ENCODE measurements around the gene C11orf21.

Gene C11orf21

DNA sequence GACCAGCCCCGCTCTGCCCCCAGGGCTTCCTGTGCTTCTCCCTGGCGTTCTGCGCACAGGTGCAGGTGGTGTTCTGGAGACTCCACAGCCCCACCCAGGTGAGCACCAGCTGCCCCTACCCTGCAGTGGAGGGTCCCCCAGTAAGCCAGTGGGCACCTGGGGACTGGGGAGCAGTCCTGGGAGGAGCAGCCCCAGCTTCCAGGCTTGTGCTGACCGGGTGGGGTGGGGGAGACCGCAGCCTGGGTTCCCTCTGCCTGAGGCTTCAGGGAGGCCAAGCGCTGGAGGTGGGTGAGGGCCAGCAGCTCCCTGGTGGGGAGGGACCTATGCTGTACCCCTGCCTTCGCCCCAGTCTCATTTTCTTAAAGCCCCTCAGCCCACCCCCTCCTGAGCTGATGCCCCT is 7.0 kb upstream of the C11orf21 start:
- no peak for DNase-seq (ENCODE audit: low spot score)

DNA sequence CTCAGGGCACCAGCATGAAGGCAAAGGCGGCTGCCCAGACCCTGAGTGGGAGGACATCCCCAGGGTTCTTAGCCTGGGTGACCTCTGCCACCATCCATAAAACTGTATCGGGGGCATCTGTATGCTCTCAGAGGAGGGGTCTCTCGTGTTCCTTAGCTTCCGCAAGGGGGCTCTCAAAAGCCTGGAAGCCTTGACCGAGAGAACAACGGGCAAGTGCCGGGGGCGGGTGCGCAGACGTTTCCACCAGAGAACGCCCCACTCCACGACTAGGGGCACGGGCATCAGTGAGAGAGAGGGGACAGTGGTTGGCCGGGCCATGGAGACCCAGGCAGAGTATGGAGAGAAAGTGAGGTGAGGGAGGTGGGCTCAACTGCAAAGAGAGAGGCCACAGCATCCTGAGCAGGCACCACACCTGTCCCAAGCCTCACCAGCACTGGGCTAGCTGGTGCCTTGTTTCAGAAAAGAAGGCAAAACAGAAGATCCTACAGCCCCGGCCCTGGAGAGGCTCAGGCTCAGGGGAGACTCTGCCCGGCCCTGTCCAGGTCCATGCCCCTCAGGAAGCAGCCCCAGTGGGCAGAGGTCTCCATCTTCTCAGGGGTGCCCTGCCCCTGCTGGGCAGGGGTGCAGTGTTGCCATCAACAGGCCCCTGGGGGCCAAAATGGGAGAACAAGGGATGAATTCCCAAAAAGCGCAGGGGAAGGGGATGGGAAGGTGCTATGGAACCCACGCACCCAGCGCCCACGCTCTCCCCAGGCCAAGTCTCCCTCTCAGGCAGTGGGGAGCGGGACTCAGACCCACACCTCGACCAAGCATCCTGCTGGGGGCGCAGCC is 6.0 kb upstream of the C11orf21 start:
- DNase-seq (ENCODE audit: low spot score): no peak

DNA sequence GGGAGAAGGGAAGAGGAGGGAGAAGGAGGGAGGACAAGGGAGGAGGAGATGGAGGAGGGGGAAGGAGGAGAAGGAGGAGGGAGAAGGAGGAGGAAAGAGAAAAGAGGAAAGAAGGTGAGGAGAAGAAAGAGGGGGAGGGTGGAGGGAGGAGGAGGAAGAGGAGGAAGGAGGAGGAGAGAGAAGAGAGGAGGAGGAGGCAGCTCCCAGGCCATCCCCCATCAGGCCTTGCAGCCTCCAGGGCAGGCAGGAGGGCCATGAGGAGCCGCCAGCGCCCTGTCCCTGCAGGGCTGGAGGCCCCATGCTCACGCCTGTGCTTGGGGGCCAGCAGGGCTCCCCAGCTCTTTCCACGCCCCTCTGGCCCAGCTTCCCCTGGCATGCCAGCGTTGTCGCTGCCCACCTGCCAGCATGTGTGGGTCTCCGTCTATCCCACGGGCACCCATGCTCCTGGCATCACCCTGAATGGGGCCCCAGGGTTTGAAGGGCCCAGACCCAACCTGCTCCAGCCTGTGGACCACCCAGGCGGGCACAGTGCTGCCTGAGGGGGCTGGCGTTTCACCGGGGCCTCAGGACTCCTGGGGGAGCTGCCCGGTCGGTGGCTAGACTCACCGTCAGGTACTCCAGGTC is 5.3 kb upstream of the C11orf21 start:
- peak; percentile 50 for DNase-seq (ENCODE audit: low spot score)

DNA sequence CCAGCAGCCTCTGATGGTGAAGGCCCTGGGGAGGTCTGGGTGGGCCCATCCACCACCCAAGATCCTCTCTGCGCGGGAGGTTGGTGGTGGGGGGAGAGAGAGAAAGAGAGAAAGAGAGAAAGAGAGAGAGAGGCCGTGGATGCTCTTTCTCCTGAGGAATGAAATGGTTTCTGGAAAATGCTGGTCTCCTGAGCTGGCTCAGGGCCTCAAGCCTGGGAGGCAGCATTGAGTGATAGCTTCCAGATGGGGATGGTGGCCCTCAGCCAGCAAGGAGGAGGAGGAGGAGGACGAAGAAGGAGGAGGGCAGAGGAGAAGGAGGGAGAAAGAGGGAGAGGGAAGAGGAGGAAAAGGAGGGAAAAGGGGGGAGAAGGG is 4.7 kb upstream of the C11orf21 start:
- peak; percentile 83 for DNase-seq (ENCODE audit: low spot score)

DNA sequence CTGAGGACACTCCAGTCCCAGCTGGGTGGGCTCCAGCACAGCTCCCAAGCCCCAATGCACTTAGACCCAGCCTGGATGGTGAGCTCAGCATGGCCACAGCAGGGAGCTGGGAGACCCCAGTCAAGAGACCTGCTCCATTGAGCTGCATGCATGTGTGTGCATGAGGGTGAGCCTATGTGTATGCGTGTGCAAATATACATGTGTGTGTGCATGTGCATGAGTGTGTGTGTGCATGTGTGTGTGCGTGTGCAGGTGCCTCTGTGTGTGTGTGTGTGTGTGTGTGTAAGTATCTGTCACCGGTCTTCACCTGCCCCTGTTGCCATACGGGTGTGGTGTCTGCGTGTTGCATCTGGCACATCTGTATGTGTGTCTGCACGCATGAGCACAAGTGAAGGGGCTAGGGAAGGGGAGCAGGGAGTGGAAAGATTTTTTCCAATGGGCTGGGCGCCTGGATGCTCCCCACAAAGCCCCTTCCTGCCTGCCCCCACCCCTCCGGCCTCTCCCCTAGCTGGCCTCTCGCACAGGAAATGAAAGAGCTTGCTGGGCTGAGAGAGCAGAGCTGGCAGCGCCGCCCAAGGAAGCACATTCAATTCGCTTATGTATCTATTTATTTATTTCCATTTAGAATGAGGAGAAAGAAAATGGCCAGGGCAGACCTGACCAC is 4.2 kb upstream of the C11orf21 start:
- no peak for DNase-seq (ENCODE audit: low spot score)

DNA sequence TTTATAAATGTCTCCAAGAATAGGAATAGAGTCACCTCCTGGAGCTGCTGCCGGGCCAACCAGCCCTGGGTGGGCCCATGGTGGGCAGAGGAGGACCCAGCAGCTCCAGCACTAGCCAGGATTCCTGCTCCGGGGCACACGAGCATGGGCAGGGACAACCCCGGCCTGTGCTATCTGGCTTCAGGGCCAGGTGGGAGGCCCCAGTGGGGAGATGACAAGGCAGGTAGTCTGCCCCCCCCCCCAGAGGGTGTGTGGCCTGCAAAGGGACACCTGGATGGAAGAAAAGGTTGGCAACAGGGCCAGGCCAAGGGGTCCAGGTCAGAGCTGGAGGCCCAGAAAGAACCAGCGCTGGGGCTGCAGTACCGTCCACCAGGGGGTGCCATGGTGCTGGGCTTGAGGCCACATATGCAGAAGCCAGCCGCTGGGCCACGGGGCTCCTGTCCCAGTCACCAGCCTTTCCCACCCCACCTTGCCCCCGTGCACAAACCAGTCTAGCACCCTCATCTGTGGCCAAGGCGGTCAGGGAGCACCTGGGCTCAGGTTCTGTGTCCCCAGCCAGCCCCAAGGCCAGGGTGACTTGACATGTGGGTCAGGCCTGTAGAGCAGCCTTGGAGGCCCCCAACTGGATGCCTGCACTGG is 3.5 kb upstream of the C11orf21 start:
- DNase-seq (ENCODE audit: low spot score): peak; percentile 87

DNA sequence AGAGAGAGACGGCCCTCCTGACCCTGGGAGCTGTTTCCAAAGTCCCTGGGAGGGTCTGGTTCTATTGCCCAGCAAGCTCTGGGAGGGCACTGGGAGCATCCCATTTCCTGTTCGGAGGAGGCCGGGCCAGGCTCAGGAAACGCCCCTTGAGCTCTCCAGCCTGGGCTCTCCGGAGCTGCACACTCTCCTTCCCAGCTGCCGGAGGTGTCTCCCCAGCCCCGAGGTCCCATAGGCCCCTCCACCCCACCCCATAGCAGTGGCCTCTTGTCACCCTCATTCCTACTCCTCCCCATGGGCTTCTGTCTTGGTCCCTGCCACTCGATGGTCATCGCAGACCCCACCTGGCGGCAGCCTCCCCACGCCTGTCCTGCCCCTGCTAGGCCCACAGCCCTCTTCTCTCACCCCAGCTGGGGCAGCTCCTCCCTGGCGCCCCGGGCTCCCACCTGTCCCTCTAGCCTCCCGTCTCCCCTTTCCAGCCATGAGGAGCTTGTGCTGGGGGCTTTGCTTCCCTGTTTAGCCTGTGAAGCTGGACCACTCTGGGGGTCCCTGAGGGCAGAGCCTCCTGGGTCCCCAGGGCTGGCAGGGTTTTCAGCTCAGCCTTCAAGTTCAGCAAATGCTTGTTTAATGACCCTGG is 2.9 kb upstream of the C11orf21 start:
- DNase-seq (ENCODE audit: low spot score): no peak

DNA sequence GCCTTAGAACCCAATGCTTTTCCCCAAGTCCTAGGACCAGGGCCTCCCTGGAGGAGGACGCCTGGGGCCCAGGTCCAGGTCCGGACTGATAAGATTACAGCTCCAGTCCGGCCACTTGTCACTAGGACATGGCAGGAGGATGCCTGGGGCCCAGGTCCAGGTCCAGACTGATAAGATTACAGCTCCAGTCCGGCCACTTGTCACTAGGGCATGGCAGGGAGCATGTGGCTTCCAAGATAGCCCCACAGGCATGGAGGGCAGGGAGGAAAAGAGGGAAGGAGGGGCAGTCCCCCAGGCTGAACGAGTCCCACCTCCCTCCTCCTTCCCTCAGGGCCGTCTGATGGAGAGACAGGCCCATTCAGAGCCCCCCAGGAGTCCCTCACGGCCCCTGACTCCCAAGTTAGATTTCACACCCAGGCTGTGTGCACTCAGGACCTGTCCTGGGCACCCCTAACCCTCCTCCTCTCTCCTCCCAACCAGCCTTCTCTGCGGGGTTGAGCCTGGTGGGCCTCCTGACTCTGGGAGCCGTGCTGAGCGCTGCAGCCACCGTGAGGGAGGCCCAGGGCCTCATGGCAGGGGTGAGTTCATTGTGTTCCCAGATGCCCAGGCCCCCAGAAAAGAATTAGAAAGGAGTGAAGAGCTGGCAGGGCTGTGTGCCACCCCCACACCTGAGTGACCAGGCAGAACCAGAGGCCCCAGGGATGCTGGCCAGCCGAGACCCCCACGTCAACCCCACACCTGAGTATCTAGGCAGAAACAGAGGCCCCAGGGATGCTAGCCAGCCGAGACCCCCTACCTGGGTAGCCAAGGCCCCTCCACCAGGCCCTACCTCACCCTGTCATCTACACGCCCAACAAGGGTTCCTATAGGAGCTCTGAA is 2.1 kb upstream of the C11orf21 start:
- DNase-seq (ENCODE audit: low spot score): no peak

DNA sequence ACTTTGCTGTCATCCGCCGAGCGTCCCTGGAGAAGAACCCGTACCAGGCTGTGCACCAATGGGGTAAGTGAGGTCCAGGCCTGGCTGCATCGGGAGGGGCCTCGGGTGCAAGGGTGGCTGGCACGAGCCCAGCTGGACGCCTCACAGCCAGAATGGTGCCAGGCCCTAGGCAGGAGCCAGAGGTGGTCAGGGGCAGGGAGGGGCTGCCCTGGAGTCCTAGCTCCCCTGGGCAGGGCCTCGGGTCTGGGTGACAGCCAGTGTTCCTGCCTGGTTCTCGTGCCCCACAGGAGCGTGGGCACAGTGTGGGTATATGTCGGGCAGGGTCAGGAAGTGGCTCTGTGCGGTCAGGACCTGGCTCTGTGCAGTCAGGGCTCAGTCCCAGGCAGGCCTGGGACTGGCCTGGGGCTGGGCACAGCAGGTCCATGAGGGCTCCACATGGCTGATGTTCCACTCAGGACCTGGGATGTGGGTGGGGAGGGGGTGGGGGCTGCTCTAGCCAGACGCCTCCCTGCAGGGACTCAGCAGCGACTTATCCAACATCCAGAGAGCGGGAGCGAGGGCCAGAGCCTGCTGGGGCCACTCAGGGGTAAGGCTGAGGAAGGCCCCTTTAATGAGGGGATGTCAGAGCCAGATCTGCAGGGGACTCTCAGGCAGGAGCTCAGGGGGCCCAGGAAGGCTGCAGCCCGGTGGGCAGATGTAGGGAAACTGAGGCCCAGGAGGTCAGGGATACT is 1.3 kb upstream of the C11orf21 start:
- no peak for DNase-seq (ENCODE audit: low spot score)

DNA sequence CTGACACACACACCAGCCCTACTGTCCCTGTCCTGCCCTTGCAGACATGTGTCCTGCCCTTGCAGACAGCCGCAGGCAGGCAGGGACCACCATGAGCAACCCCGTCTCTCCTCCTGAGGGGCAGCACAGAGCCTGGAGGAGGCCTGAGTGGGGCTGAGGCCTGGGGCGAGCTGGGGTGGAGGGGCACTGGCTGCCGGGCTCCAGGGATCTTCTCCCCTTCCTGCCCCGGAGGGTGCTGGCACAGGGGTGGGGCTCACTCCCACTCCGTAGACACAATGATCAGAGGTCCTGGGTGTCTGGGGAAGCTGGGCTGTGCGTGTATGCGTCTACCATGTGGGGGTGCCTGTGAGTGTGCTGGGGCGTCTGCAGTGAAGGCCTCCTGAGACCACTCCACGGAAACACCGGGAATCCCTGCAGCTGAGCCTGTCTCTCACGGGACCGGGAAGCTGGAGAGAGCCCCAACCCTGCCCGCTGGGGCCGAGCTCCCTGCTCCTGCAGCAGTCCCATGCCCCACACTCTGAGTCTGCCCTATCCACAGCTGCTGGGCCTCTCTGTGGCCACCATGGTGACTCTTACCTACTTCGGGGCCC is 683 bp upstream of the C11orf21 start:
- no peak for DNase-seq (ENCODE audit: low spot score)

DNA sequence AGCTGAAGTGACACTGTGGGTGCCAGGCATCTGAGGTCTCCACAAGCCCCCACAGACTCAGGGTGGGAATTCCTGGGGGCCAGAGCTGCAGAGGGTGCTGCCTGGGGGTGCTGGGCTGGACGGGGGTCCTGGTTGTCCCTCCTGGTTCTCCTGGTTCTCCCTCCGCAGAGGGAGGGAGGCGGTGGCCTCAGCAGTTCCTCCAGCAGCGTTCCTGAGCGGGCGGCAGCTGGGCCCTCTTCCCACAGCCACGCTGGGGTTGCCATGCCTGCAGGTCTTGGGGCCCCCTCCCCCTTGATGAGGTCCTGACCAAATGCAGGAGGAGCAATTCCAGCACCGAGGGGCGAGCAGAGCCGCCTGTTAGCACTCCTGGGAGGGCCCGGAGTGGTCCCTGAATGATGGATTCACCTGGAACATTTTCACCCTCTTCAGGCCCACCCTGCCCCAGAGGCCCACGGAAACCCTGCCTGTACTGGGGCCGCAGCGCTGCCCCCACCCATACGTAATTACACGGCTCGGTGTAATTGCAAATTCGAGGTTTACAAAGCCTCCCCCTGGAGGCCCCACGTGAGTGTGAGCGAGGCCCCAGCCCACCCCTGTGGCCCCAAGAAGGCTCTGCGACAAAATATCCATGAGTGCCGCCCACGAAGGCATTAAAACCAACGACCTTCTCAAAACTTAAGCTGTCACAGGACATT is 635 bp downstream of the C11orf21 start:
- DNase-seq (ENCODE audit: low spot score): no peak

DNA sequence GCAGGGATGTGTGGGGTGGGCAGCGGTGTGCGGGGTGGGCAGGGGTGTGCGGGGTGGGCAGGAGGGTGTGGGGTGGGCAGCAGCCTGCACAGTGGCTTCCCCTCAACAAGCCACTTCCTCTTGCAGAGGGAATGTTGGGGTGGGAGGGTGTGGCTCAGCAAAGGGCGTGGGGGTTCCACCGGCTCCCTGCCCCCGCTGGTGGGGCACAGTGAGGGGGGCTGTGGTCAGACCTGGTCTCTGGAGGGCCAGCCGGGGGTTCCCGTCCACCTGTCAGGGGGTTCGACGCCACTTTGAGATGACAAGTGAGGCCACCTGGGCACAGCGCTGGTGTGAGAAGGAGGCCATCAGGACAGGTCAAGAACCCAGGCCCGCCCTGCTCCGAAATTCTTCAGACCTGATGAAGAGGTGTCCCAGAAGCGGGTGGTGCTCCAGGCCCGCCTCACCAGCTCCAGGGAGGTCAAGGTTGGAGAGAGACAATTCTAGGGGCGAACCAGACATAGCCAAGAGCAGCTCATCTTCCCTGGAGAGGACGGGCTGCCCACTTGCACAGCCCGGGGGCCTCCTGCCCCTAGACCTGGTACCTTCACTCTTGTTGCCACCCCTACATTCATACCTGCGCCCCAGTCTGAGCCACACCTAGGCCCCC is 1.3 kb downstream of the C11orf21 start:
- DNase-seq (ENCODE audit: low spot score): no peak

DNA sequence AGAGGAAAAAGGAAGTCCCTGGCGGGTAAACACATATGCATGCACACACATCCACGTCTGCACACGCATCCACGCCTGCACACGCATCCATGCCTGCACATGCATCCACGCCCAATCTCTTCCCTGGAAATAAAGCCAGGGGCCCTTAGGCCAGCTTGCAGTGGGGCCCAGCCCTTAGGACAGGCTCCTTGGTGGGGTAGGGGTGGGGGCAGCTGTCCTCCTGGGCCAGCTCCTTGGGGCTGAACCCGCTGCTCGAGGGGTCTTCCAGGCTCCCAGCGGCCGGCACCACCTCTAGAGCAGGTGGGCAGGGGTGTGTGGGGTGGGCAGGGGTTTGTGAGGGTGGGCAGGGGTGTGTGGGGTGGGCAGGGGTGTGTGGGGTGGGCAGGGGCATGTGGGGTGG is 1.9 kb downstream of the C11orf21 start:
- DNase-seq (ENCODE audit: low spot score): no peak

DNA sequence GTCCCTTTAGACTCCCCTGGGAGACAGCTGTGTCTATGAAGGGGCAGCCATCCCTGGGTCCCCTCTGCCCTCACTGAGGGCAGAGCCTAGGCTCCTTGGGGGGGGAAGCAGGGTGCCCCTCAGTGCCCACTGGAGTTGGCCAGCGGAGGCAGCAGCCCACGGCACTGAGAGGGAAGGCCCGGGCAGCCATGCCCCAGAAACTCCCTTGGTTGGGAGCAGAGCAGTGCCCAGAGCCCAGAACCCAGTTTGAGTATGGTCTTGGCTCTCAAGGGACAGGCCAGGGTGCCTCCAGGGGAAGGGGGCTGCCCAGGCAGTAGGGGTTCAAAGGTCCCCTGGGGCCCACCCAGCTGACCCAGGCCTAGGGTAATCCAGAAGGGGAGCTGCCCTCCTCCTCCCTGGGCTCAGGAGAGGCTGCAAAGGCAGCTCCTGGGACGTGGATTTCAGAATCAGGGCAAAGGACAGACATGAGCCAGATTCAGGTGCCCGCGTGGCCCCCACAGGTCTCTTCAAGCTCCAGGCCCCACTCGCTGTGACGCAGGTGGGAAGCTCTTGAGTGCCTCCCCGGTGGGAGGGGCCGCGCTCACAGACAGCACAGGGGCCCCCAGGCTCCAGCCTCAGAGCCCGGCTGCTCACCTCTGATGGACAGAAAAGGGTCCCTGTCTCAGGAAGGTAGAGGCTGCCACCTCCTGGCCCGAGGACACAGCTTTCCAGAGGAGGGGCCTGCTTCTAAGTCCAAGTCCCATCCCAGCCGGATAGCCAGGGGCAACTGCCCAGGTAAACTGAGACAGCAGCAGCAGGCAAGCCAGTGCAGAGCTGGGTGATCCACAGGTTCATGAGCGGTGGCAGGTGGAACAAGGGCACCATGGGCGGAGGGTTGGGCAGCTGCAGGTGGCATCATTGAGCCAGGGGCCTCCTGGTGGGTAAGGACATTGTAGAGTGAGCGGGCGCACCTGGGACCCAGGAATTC is 2.6 kb downstream of the C11orf21 start:
- DNase-seq (ENCODE audit: low spot score): no peak

DNA sequence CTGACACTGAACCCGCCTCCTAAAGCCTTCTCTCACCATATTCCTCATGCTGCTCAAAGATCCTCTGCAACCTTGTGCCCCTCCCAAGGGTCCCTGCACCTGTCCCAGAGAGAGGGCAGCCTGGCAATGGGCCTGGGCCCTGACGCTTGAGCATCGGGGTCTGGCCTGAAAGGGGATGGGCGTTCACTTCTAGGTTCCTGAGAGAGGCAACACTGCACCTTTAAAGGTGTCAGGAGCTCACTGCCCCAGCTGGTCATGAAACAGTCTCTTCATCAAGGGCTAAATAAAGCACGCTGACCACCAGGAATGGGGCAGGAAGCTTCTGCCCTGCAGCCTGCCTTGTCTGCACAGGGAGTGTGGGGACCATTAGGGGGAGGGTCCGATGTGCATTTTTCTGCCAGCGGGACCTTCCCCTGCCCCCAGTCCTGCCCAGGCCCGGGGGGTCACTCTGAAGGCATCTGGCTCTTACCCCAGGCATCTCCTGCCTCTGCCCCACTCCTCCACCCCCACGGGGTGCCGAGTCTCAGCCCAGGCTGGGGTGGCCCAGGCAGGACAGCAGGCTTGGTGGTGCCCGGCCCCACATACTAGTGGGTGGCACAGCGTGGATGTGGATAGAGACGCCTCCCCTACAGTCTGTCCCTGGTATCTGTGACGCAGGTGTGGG is 3.5 kb downstream of the C11orf21 start:
- no peak for DNase-seq (ENCODE audit: low spot score)

DNA sequence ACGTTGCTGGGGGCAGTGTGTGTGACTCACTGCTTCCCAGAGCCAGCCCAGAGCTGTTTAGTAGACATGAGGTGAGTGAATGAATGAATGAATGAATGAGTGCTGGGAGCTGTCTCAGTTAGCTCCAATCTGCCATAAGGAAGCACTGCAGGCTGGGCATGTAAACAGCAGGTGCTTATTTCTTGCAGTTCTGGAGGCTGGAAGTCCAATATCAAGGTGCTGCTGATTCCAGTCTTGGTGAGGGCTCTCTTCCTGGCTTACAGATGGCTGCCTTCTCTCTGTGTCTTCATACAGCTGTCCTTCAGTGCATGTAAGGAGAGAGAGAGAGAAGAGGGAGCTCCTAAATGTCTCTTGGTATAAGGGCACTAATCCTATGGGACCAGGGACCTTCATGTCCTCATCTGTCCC is 4.1 kb downstream of the C11orf21 start:
- DNase-seq (ENCODE audit: low spot score): no peak

DNA sequence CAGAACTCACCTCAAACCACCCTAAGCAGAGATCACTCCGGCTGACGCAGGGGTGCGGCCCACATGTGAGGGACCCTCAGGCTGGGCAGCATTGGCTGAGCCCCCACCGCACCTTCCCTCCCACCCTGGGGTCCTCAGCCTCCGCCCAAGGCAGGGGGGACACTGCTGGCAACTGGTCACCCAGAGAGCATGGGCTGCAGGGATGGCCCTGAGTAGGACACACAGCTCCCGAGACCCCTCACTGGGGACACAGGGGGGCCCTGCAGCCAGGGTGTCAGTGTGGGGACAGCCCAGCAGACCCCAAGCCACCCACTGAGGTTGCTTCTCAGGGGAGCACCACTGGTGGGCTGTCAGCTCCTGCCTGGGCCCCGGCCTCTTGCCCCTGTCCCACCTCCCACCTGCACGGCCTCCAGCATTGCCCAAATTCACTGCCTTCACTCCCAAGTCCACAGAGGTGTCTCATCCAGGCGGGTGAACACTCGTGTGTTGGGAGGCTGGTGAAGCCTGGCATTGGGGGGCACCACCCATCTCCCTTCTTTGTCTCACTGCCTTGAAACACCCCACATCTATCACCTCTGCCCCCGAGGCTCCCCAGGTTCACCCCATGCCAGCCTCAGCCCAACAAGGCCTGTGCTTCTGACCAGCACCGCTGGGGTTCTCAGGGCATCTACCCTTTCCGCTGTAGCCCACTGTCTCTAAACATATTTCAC is 4.7 kb downstream of the C11orf21 start:
- DNase-seq (ENCODE audit: low spot score): no peak
